MM.1S (cell line): ENCODE measurements around the gene ECSCR.

Experiments used
- DNase-seq: peaks from one replicate; pipeline ENCODE4 v3.0.0-alpha.2; 2015
- H2AFZ ChIP-seq: fragments of 300-600 bp; sonication (generic); 2 replicates; pipeline ENCODE4 v1.6.0; 2016; ENCODE audit warnings: antibody characterized with exemption, low read length
- H3F3A ChIP-seq: fragments of 300-600 bp; sonication (generic); 2 replicates; pipeline ENCODE4 v1.6.1; 2016; ENCODE audit warnings: mild to moderate bottlenecking, antibody characterized with exemption, low read length, moderate library complexity, mixed read lengths; ENCODE audit not compliant: insufficient read depth
- H3K27ac ChIP-seq: fragments of 300-600 bp; sonication (generic); 2 replicates; pipeline ENCODE4 v1.5.1; 2016; ENCODE audit warnings: mild to moderate bottlenecking, low read length
- H3K27me3 ChIP-seq: fragments of 300-600 bp; sonication (generic); replicated peaks from 2 replicates; pipeline ENCODE4 v1.6.0; 2016; ENCODE audit warnings: low read length; ENCODE audit not compliant: insufficient read depth
- H3K36me3 ChIP-seq: fragments of 300-600 bp; sonication (generic); replicated peaks from 2 replicates; pipeline ENCODE4 v1.6.1; 2016; ENCODE audit warnings: mild to moderate bottlenecking, low read length, mixed read lengths; ENCODE audit not compliant: insufficient read depth
- H3K4me1 ChIP-seq: fragments of 300-600 bp; sonication (generic); 2 replicates; pipeline ENCODE4 v1.6.1; 2016; ENCODE audit warnings: low read length, mixed read lengths
- H3K4me2 ChIP-seq: fragments of 300-600 bp; sonication (generic); 2 replicates; pipeline ENCODE4 v1.6.0; 2016; ENCODE audit warnings: low read depth, low read length
- H3K4me3 ChIP-seq: fragments of 300-600 bp; sonication (generic); 2 replicates; pipeline ENCODE4 v1.5.1; 2016; ENCODE audit warnings: low read length, mixed read lengths
- H3K79me2 ChIP-seq: fragments of 300-600 bp; sonication (generic); 2 replicates; pipeline ENCODE4 v1.6.1; 2016; ENCODE audit warnings: mixed run types, low read length, mixed read lengths
- H3K9ac ChIP-seq: fragments of 300-600 bp; sonication (generic); 2 replicates; pipeline ENCODE4 v1.6.1; 2016; ENCODE audit warnings: low read length, mixed read lengths
- H3K9me2 ChIP-seq: fragments of 300-600 bp; sonication (generic); replicated peaks from 2 replicates; pipeline ENCODE4 v1.6.1; 2016; ENCODE audit warnings: mild to moderate bottlenecking, low read length, mixed read lengths; ENCODE audit not compliant: insufficient read depth
- H3K9me3 ChIP-seq: fragments of 300-600 bp; sonication (generic); replicated peaks from 2 replicates; pipeline ENCODE4 v1.6.1; 2016; ENCODE audit warnings: mild to moderate bottlenecking, low read length, mixed read lengths; ENCODE audit not compliant: insufficient read depth
- H4K20me1 ChIP-seq: fragments of 300-600 bp; sonication (generic); 2 replicates; pipeline ENCODE4 v1.6.1; 2016; ENCODE audit warnings: mild to moderate bottlenecking, low read length, moderate library complexity, mixed read lengths; ENCODE audit not compliant: insufficient read depth
- CTCF ChIP-seq: fragments of 300-600 bp; sonication (generic); IDR thresholded peaks from 2 replicates; pipeline ENCODE4 v1.5.1; 2016; ENCODE audit warnings: antibody characterized with exemption, low read length, mixed read lengths
- EZH2 ChIP-seq: fragments of 300-600 bp; sonication (generic); optimal IDR thresholded peaks from 2 replicates; pipeline ENCODE3; 2017; ENCODE audit warnings: low read depth, mild to moderate bottlenecking, antibody characterized with exemption, low read length, mixed read lengths
- EZH2phosphoT487 ChIP-seq: fragments of 300-600 bp; sonication (generic); IDR thresholded peaks from 2 replicates; pipeline ENCODE4 v1.6.1; 2018; ENCODE audit warnings: antibody characterized with exemption, low read length

ECSCR gene

GRCh38 chr5:139468421-139468931 lies 5.9 kb upstream of the ECSCR start:
- H3F3A ChIP-seq, result no peaks in the 10 kb centered on the region
- no peaks in the 10 kb centered on the region for H3K9me2 ChIP-seq
- TF ChIP-seq EZH2phosphoT487 (no peak), EZH2 (no peak), CTCF (no peak)
- H3K9ac ChIP-seq, result no peak overlapping the region
- no peaks in the 10 kb centered on the region for H3K4me1 ChIP-seq
- H3K27ac ChIP-seq, result no peak overlapping the region
- no peaks in the 10 kb centered on the region for H3K79me2 ChIP-seq
- H3K36me3 ChIP-seq, result no peaks in the 10 kb centered on the region
- H3K4me3 ChIP-seq, result no peak overlapping the region
- no peaks in the 10 kb centered on the region for H3K9me3 ChIP-seq
- no peak overlapping the region for H2AFZ ChIP-seq
- no peaks in the 10 kb centered on the region for H4K20me1 ChIP-seq
- H3K4me2 ChIP-seq, result no peak overlapping the region
- H3K27me3 ChIP-seq, result no peaks in the 10 kb centered on the region
- DNase-seq, result no peak

GRCh38 chr5:139461698-139462097 lies 845 bp downstream of the ECSCR start:
- no peak overlapping the region for H3K27ac ChIP-seq
- DNase-seq, result no peak

GRCh38 chr5:139461176-139461575 lies 1.4 kb downstream of the ECSCR start:
- no peaks in the 10 kb centered on the region for H3K9me3 ChIP-seq
- no peak overlapping the region for H3K9ac ChIP-seq
- no peak overlapping the region for H3K4me3 ChIP-seq
- H3K27me3 ChIP-seq, result no peaks in the 10 kb centered on the region
- H3K27ac ChIP-seq, result no peak overlapping the region
- DNase-seq, result no peak
- no peaks in the 10 kb centered on the region for H3K36me3 ChIP-seq
- no peaks in the 10 kb centered on the region for H3K4me1 ChIP-seq
- no peaks in the 10 kb centered on the region for H3K9me2 ChIP-seq
- no peaks in the 10 kb centered on the region for H4K20me1 ChIP-seq
- no peaks in the 10 kb centered on the region for H3K79me2 ChIP-seq
- no peak overlapping the region for H3K4me2 ChIP-seq
- no peaks in the 10 kb centered on the region for H3F3A ChIP-seq
- no peak overlapping the region for H2AFZ ChIP-seq
- TF ChIP-seq CTCF (no peak), EZH2phosphoT487 (no peak), EZH2 (no peak)

More at GRCh38 chr5:139461698-139462097, 845 bp downstream of the ECSCR start:
- Histone ChIP-seq H3K4me1 (no peaks in the 10 kb centered on the region), H3K27me3 (no peaks in the 10 kb centered on the region), H3K9ac (no peak overlapping the region), H3K4me2 (no peak overlapping the region), H4K20me1 (no peaks in the 10 kb centered on the region), H3F3A (no peaks in the 10 kb centered on the region), H3K9me3 (no peaks in the 10 kb centered on the region), H3K79me2 (no peaks in the 10 kb centered on the region), H3K4me3 (no peak overlapping the region), H3K36me3 (no peaks in the 10 kb centered on the region), H3K9me2 (no peaks in the 10 kb centered on the region), H2AFZ (no peak overlapping the region)
- TF ChIP-seq EZH2, result no peak
- TF ChIP-seq EZH2phosphoT487, result no peak
- TF ChIP-seq CTCF, result no peak
